H1 (cell line): Measurements from ENCODE around the gene SLC6A3. TPM values are rescaled to one million over a fixed set of nuclear protein-coding genes. Genes with fewer than 3 reads are reported as not detected.
A peak's percentile ranks its signal among the peaks of the same experiment; 100 is the strongest.

Source experiments
- CTCF ChIA-PET: fragments of 300-600 bp; sonication (Branson Sonifier 250); formaldehyde crosslinking; loops from one replicate; lab custom pipeline; 2021; ENCODE audit not compliant: partially characterized antibody; lab: Charles Lee
- POLR2A ChIA-PET: fragments of 300-600 bp; sonication (Branson Sonifier 250); formaldehyde crosslinking; loops from one replicate; lab custom pipeline; 2021; ENCODE audit warnings: inconsistent platforms; ENCODE audit not compliant: partially characterized antibody; lab: Charles Lee
- DNase-seq, 2 experiments: peaks; one replicate each; pipeline versions ENCODE4 v3.0.0 to v3.0.0-alpha.2; 2010 to 2022; ENCODE audit warnings: low spot score in 2 of 2, low read depth in 1 of 2, mixed read lengths in 1 of 2
- FAIRE-seq: peaks from 2 replicates; lab custom pipeline; 2011; peaks lifted over from hg19 to GRCh38; lab: Jason Lieb, UNC
- H2AFZ ChIP-seq: 2 replicates; pipeline ENCODE4 v1.8.1; 2012; ENCODE audit warnings: low read length, inconsistent platforms
- H2AK5ac ChIP-seq: 2 replicates; pipeline ENCODE4 v1.6.1; 2013; ENCODE audit warnings: low read depth, low read length
- H2BK120ac ChIP-seq: replicated peaks from 2 replicates; pipeline ENCODE3; 2013; ENCODE audit warnings: low read depth, low read length, inconsistent platforms
- H2BK12ac ChIP-seq: 2 replicates; pipeline ENCODE4 v1.6.1; 2013; ENCODE audit warnings: low read depth, low read length
- H2BK15ac ChIP-seq: 2 replicates; pipeline ENCODE4 v1.6.1; 2013; ENCODE audit warnings: low read length
- H2BK20ac ChIP-seq: 2 replicates; pipeline ENCODE4 v1.6.1; 2013; ENCODE audit warnings: low read length
- H2BK5ac ChIP-seq: 2 replicates; pipeline ENCODE4 v1.6.1; 2013; ENCODE audit warnings: low read depth, low read length
- H3K14ac ChIP-seq: 2 replicates; pipeline ENCODE4 v1.6.1; 2013; ENCODE audit warnings: inconsistent platforms; ENCODE audit not compliant: insufficient read length
- H3K18ac ChIP-seq: 2 replicates; pipeline ENCODE4 v1.6.1; 2013; ENCODE audit warnings: low read length; ENCODE audit errors: extremely low read depth
- H3K23ac ChIP-seq: 2 replicates; pipeline ENCODE4 v1.6.1; 2013; ENCODE audit warnings: inconsistent platforms; ENCODE audit not compliant: insufficient read length
- H3K23me2 ChIP-seq: 2 replicates; pipeline ENCODE4 v1.6.1; 2013; ENCODE audit warnings: low read depth, low read length
- H3K27ac ChIP-seq: 2 replicates; pipeline ENCODE4 v1.6.1; 2011; ENCODE audit warnings: low read depth, low read length, inconsistent platforms
- H3K27me3 ChIP-seq, 4 experiments: replicated peaks in 1 of 4; 1 replicate in 1 of 4; 2 replicates in 3 of 4; pipeline versions ENCODE4 v1.6.1 to v1.8.1; 2011 to 2013; ENCODE audit warnings: low read length in 3 of 4, mild to moderate bottlenecking in 3 of 4, inconsistent platforms in 2 of 4, mixed read lengths in 2 of 4, moderate library complexity in 1 of 4; ENCODE audit not compliant: control insufficient read depth in 3 of 4, insufficient read depth in 3 of 4; ENCODE audit errors: extremely low read depth in 1 of 4
- H3K36me3 ChIP-seq, 4 experiments: 2 replicates each; pipeline versions ENCODE4 v1.6.1 to v1.8.1; 2011 to 2013; ENCODE audit warnings: mild to moderate bottlenecking in 4 of 4, low read length in 3 of 4, moderate library complexity in 2 of 4, control low read depth in 1 of 4, inconsistent platforms in 1 of 4; ENCODE audit not compliant: insufficient read depth in 4 of 4, control insufficient read depth in 2 of 4
- H3K4ac ChIP-seq: replicated peaks from 2 replicates; pipeline ENCODE3; 2013; ENCODE audit warnings: low read length, low read depth, mixed read lengths, inconsistent platforms; ENCODE audit not compliant: insufficient read length
- H3K4me1 ChIP-seq, 4 experiments: replicated peaks in 1 of 4; 1 replicate in 1 of 4; 2 replicates in 3 of 4; pipeline versions ENCODE4 v1.6.1 to v1.8.1; 2011 to 2013; ENCODE audit warnings: low read length in 3 of 4, inconsistent platforms in 2 of 4, mixed read lengths in 1 of 4; ENCODE audit not compliant: insufficient read depth in 4 of 4, control insufficient read depth in 3 of 4
- H3K4me2 ChIP-seq, 2 experiments: 2 replicates each; pipeline versions ENCODE4 v1.6.1 to v1.8.1; 2011 to 2013; ENCODE audit warnings: low read depth in 2 of 2, low read length in 2 of 2, control low read depth in 1 of 2, inconsistent platforms in 1 of 2, mild to moderate bottlenecking in 1 of 2; ENCODE audit not compliant: insufficient read depth in 1 of 2
- H3K4me3 ChIP-seq, 4 experiments: fragments of 200-600, 300-600 bp in 1 of 4; sonication (generic), shearing (Covaris generic), sonication (Bioruptor Twin) in 1 of 4; 2 replicates each; pipeline versions ENCODE4 v1.5.1 to v1.8.1; 2011 to 2016; ENCODE audit warnings: low read length in 4 of 4, low read depth in 3 of 4, control low read depth in 2 of 4, inconsistent platforms in 2 of 4, mild to moderate bottlenecking in 2 of 4, mixed read lengths in 1 of 4, moderate library complexity in 1 of 4; ENCODE audit not compliant: insufficient read depth in 2 of 4; ENCODE audit errors: extremely low read depth in 1 of 4
- H3K56ac ChIP-seq: replicated peaks from 2 replicates; pipeline ENCODE3; 2013; ENCODE audit warnings: low read depth, mild to moderate bottlenecking, mixed read lengths, low read length, inconsistent platforms; ENCODE audit not compliant: insufficient read length
- H3K79me1 ChIP-seq: 2 replicates; pipeline ENCODE4 v1.6.1; 2013; ENCODE audit warnings: low read depth, low read length, control low read depth
- H3K79me2 ChIP-seq, 2 experiments: 2 replicates each; pipeline versions ENCODE4 v1.6.1 to v1.8.1; 2012 to 2013; ENCODE audit warnings: low read length in 2 of 2, mild to moderate bottlenecking in 2 of 2, inconsistent platforms in 1 of 2; ENCODE audit not compliant: insufficient read depth in 2 of 2, control insufficient read depth in 1 of 2
- H3K9ac ChIP-seq, 4 experiments: replicated peaks in 1 of 4; 1 replicate in 1 of 4; 2 replicates in 3 of 4; pipeline versions ENCODE4 v1.6.1 to v1.8.1; 2011 to 2013; ENCODE audit warnings: low read depth in 3 of 4, low read length in 3 of 4, control low read depth in 2 of 4, mild to moderate bottlenecking in 2 of 4, moderate library complexity in 2 of 4, inconsistent platforms in 1 of 4; ENCODE audit errors: extremely low read depth in 1 of 4
- H3K9me3 ChIP-seq, 2 experiments: 2 replicates each; pipeline versions ENCODE4 v1.6.1 to v1.8.1; 2012 to 2013; ENCODE audit warnings: mild to moderate bottlenecking in 2 of 2, moderate library complexity in 2 of 2, control low read depth in 1 of 2, inconsistent platforms in 1 of 2, low read depth in 1 of 2, low read length in 1 of 2, mixed read lengths in 1 of 2; ENCODE audit not compliant: insufficient read depth in 2 of 2
- H4K20me1 ChIP-seq, 2 experiments: replicated peaks in 1 of 2; 2 replicates each; pipeline versions ENCODE3 to v1.8.1; 2011 to 2013; ENCODE audit warnings: inconsistent platforms in 2 of 2, low read length in 2 of 2, mild to moderate bottlenecking in 1 of 2; ENCODE audit not compliant: insufficient read depth in 2 of 2, control insufficient read depth in 1 of 2
- H4K5ac ChIP-seq: 2 replicates; pipeline ENCODE4 v1.6.1; 2013; ENCODE audit warnings: low read length, low read depth, mixed read lengths, inconsistent platforms; ENCODE audit not compliant: insufficient read length
- H4K8ac ChIP-seq: 2 replicates; pipeline ENCODE4 v1.8.0; 2013; ENCODE audit warnings: mild to moderate bottlenecking, moderate library complexity, low read length, inconsistent platforms; ENCODE audit not compliant: insufficient read depth; ENCODE audit errors: extremely low read depth
- H4K91ac ChIP-seq: replicated peaks from 2 replicates; pipeline ENCODE3; 2013; ENCODE audit warnings: low read length, mixed read lengths, inconsistent platforms; ENCODE audit not compliant: insufficient read length
- EP300 ChIP-seq, 2 experiments: IDR thresholded peaks; 1 replicate in 1 of 2; 2 replicates in 1 of 2; pipeline ENCODE4 v1.6.1; 2011 to 2012; ENCODE audit warnings: low read depth in 2 of 2, low read length in 2 of 2, mild to moderate bottlenecking in 2 of 2, borderline replicate concordance in 1 of 2, inconsistent platforms in 1 of 2, moderate library complexity in 1 of 2
- HDAC2 ChIP-seq, 2 experiments: fragments of 300-600 bp in 1 of 2; sonication (generic) in 1 of 2; IDR thresholded peaks; 2 replicates each; pipeline ENCODE4 v1.6.1; 2011 to 2012; ENCODE audit warnings: low read depth in 2 of 2, low read length in 2 of 2, mild to moderate bottlenecking in 2 of 2, moderate library complexity in 2 of 2, borderline replicate concordance in 1 of 2, inconsistent platforms in 1 of 2
- JUND ChIP-seq: IDR thresholded peaks from 2 replicates; pipeline ENCODE4 v1.6.1; 2011; ENCODE audit warnings: mild to moderate bottlenecking, improper control_type of control experiment, low read length
- KDM4A ChIP-seq: IDR thresholded peaks from one replicate; pipeline ENCODE4 v1.7.1; 2012; ENCODE audit warnings: low read depth, mild to moderate bottlenecking, moderate library complexity, low read length, inconsistent platforms; ENCODE audit not compliant: severe bottlenecking
- SAP30 ChIP-seq: fragments of 300-600 bp; sonication (generic); IDR thresholded peaks from 2 replicates; pipeline ENCODE4 v1.7.1; 2012; ENCODE audit warnings: low read length, moderate library complexity, mild to moderate bottlenecking, inconsistent platforms; ENCODE audit not compliant: insufficient read depth, insufficient replicate concordance
- SIN3A ChIP-seq, 2 experiments: IDR thresholded peaks in 1 of 2; conservative IDR thresholded peaks in 1 of 2; 2 replicates each; pipeline ENCODE4 v1.6.1; 2011 to 2012; ENCODE audit warnings: low read length in 2 of 2, improper control_type of control experiment in 1 of 2, low read depth in 1 of 2, mild to moderate bottlenecking in 1 of 2
- WGBS, 2 experiments: shearing (Covaris generic) in 1 of 2; methylation state at CpG; one replicate each; pipeline versions ENCODE4 v1.1.6 to v1.1.7; 2013 to 2015; ENCODE audit warnings: low lambda C conversion rate in 2 of 2, mixed read lengths in 2 of 2, inconsistent platforms in 1 of 2, low coverage in 1 of 2, missing lambda C conversion rate in 1 of 2; ENCODE audit not compliant: insufficient replicate concordance in 2 of 2, insufficient coverage in 1 of 2, insufficient read length in 1 of 2; ENCODE audit errors: extremely low coverage in 1 of 2, missing lambda C conversion rate in 1 of 2; 5-methylcytosine and 5-hydroxymethylcytosine counted together
- polyA plus RNA-seq, 7 experiments: library from polyadenylated mRNA; depleted of rRNA in 3 of 7; stranded (reverse) in 5 of 7; unstranded in 2 of 7; fragments of >200 nt in 5 of 7; fragments of 200-250 nt in 2 of 7; gene quantifications; 1 replicate in 5 of 7; 2 replicates in 1 of 7; 4 replicates in 1 of 7; pipeline versions ENCODE4 v1.2.1 to v1.2.3, GENCODE V29; 2011 to 2013; ENCODE audit warnings: missing spikeins in 2 of 7, mixed read lengths in 2 of 7
- total RNA-seq: library from RNA; stranded (reverse); fragmentation: NEBNext Ultra II Directional; extraction: Animal tissue kit (Norgen Biotek cat#: 25700); gene quantifications from 2 replicates; pipeline ENCODE4 v1.2.1, GENCODE V29; 2021

SLC6A3 gene
- total and polyA plus RNA-seq, 2 of the 8 experiments (the other 6 are each of a cell fraction or from before 2014, with no cell fraction given) = 0.48 to 0.91 TPM

GRCh38 chr5:1431021-1431811 lies 14.0 kb downstream of the SLC6A3 start:
- no peak for FAIRE-seq
- Histone ChIP-seq H4K5ac (no peak overlapping the region), H3K36me3 (no peaks in the 10 kb centered on the region), H2BK15ac (no peak overlapping the region), H3K27ac (no peak overlapping the region), H3K27me3 (peaks cover 0 to 2% (median 0%) of the 10 kb centered on the region in 4 experiments; a peak in 1 of 7 replicates), H3K23ac (no peak overlapping the region), H3K9me3 (peaks cover 37 to 52% of the 10 kb centered on the region in 2 experiments), H3K4me3 (no peak overlapping the region), H2BK120ac (no peak overlapping the region), H3K14ac (no peak overlapping the region), H3K23me2 (peaks cover 3% of the 10 kb centered on the region; the same call in 1 of the 2 replicates), H3K18ac (no peak overlapping the region), H4K91ac (no peak overlapping the region), H3K56ac (no peak overlapping the region), H2BK20ac (no peak overlapping the region), H2AFZ (no peak overlapping the region), H4K20me1 (no peaks in the 10 kb centered on the region), H3K79me2 (no peaks in the 10 kb centered on the region), H2BK5ac (no peak overlapping the region), H3K4me2 (no peak overlapping the region), H3K9ac (no peak overlapping the region), H2AK5ac (no peak overlapping the region), H4K8ac (peak overlapping the region; percentile 25; the same call in 1 of the 2 replicates), H3K4me1 (no peaks in the 10 kb centered on the region), H2BK12ac (no peak overlapping the region), H3K4ac (no peak overlapping the region), H3K79me1 (no peaks in the 10 kb centered on the region)
- ChIA-PET CTCF (no interaction called here), POLR2A (no interaction called here)
- DNase-seq = no peak
- no peak for TF ChIP-seq EP300 (IDR thresholded peaks at IDR 0.05; ENCODE audit: borderline replicate concordance in 1 of 2, low read depth in 2 of 2, low read length in 2 of 2)
- TF ChIP-seq SIN3A (conservative IDR thresholded peaks at IDR 0.05 in 1 of 2, IDR thresholded peaks at IDR 0.05 in 1 of 2; ENCODE audit: low read depth in 1 of 2, low read length in 2 of 2) = no peak
- TF ChIP-seq KDM4A = no peak
- no peak for TF ChIP-seq HDAC2 (IDR thresholded peaks at IDR 0.05; ENCODE audit: borderline replicate concordance in 1 of 2, low read depth in 2 of 2, low read length in 2 of 2)
- no peak for TF ChIP-seq JUND
- TF ChIP-seq SAP30 = no peak
- 90% methylated on average over 19 of the region's 33 CpGs; no CpG with 5 or more reads in 1 of the 2 experiments for WGBS, 2 experiments
